ENCODE measurements around the gene DST. TPM values are rescaled to one million over a fixed set of nuclear protein-coding genes. Genes with fewer than 3 reads are reported as not detected.
"Not testable (repeated sequence)": the region's sequence is repeated elsewhere in the genome, so short reads cannot be mapped to it uniquely, and the experiment has no call there.

DST gene
- total and polyA plus RNA-seq, 2 donors = 56.2 to 311 TPM

DNA sequence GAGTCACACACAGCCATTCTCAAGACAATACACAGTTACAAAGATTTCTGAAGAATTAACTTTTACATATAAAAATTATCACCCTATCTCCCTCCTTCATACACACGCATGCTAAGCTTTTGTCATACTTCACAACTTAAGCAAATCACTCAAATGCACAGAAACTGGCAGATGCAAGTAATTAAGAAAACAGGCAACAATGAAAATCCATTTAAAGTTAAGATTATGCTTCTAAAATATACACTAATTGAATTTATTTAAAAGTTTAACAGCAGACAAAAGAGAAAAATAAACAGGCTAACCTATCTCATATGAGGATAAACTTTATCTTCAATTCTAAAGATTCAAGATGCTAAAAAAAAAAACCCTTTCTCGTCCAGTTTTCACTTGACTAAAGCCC is 68.4 kb downstream of the DST start:
- Histone ChIP-seq H3K27ac (ENCODE audit: low read depth in 1 of 2, low read length in 1 of 2) (no peak overlapping the region), H3K4me1 (ENCODE audit: control insufficient read depth in 2 of 2, insufficient read depth in 2 of 2, low read length in 2 of 2) (no peaks in the 10 kb centered on the region), H3K36me3 (ENCODE audit: control insufficient read depth in 2 of 2, insufficient read depth in 2 of 2, low read length in 1 of 2) (no peaks in the 10 kb centered on the region), H3K4me3 (ENCODE audit: low read length in 2 of 2) (no peak overlapping the region), H3K27me3 (ENCODE audit: control insufficient read depth in 2 of 2, insufficient read depth in 1 of 2, low read length in 1 of 2) (no peaks in the 10 kb centered on the region), H3K9me3 (ENCODE audit: control insufficient read depth in 2 of 2, insufficient read depth in 1 of 2, low read length in 1 of 2) (no peaks in the 10 kb centered on the region)
- WGBS = 98% methylated on average over 2 of the region's 2 CpGs
- DNase-seq (ENCODE audit: low read depth in 6 of 9, low spot score in 9 of 9) = no peak

- H3K4me1 ChIP-seq (ENCODE audit: control insufficient read depth in 2 of 2, insufficient read depth in 2 of 2, low read length in 2 of 2) = no peaks in the 10 kb centered on the region
- no peaks in the 10 kb centered on the region for H3K36me3 ChIP-seq (ENCODE audit: control insufficient read depth in 2 of 2, insufficient read depth in 2 of 2, low read length in 1 of 2)
- H3K4me3 ChIP-seq (ENCODE audit: low read length in 2 of 2) = no peak overlapping the region
- no peak overlapping the region for H3K27ac ChIP-seq (ENCODE audit: low read depth in 1 of 2, low read length in 1 of 2)
- H3K9me3 ChIP-seq (ENCODE audit: control insufficient read depth in 2 of 2, insufficient read depth in 1 of 2, low read length in 1 of 2) = no peaks in the 10 kb centered on the region
- H3K27me3 ChIP-seq (ENCODE audit: control insufficient read depth in 2 of 2, insufficient read depth in 1 of 2, low read length in 1 of 2) = no peaks in the 10 kb centered on the region
- WGBS = 95% methylated on average over 2 of the region's 2 CpGs
- no peak for DNase-seq (ENCODE audit: low read depth in 6 of 9, low spot score in 9 of 9)
Measured at GRCh38 chr6:56573624-56574023, 69.1 kb downstream of the DST start.

- H3K27ac ChIP-seq (ENCODE audit: low read depth in 1 of 2, low read length in 1 of 2) = no peak overlapping the region
- no peaks in the 10 kb centered on the region for H3K36me3 ChIP-seq (ENCODE audit: control insufficient read depth in 2 of 2, insufficient read depth in 2 of 2, low read length in 1 of 2)
- no peaks in the 10 kb centered on the region for H3K27me3 ChIP-seq (ENCODE audit: control insufficient read depth in 2 of 2, insufficient read depth in 1 of 2, low read length in 1 of 2)
- no peak for DNase-seq (ENCODE audit: low read depth in 6 of 9, low spot score in 9 of 9)
- no peaks in the 10 kb centered on the region for H3K9me3 ChIP-seq (ENCODE audit: control insufficient read depth in 2 of 2, insufficient read depth in 1 of 2, low read length in 1 of 2)
- no peaks in the 10 kb centered on the region for H3K4me1 ChIP-seq (ENCODE audit: control insufficient read depth in 2 of 2, insufficient read depth in 2 of 2, low read length in 2 of 2)
- WGBS = 88% methylated on average over 3 of the region's 3 CpGs
- no peak overlapping the region for H3K4me3 ChIP-seq (ENCODE audit: low read length in 2 of 2)
Measured at GRCh38 chr6:56572788-56573471, 69.8 kb downstream of the DST start.

GRCh38 chr6:56571605-56572004 is 71.1 kb downstream of the DST start:
- no peak overlapping the region for H3K27ac ChIP-seq (ENCODE audit: low read depth in 1 of 2, low read length in 1 of 2)
- WGBS = 97% methylated on average over 4 of the region's 4 CpGs
- no peaks in the 10 kb centered on the region for H3K4me1 ChIP-seq (ENCODE audit: control insufficient read depth in 2 of 2, insufficient read depth in 2 of 2, low read length in 2 of 2)
- H3K27me3 ChIP-seq (ENCODE audit: control insufficient read depth in 2 of 2, insufficient read depth in 1 of 2, low read length in 1 of 2) = no peaks in the 10 kb centered on the region
- no peak for DNase-seq (ENCODE audit: low read depth in 6 of 9, low spot score in 9 of 9)
- no peaks in the 10 kb centered on the region for H3K36me3 ChIP-seq (ENCODE audit: control insufficient read depth in 2 of 2, insufficient read depth in 2 of 2, low read length in 1 of 2)
- no peak overlapping the region for H3K4me3 ChIP-seq (ENCODE audit: low read length in 2 of 2)
- H3K9me3 ChIP-seq (ENCODE audit: control insufficient read depth in 2 of 2, insufficient read depth in 1 of 2, low read length in 1 of 2) = no peaks in the 10 kb centered on the region

DNA sequence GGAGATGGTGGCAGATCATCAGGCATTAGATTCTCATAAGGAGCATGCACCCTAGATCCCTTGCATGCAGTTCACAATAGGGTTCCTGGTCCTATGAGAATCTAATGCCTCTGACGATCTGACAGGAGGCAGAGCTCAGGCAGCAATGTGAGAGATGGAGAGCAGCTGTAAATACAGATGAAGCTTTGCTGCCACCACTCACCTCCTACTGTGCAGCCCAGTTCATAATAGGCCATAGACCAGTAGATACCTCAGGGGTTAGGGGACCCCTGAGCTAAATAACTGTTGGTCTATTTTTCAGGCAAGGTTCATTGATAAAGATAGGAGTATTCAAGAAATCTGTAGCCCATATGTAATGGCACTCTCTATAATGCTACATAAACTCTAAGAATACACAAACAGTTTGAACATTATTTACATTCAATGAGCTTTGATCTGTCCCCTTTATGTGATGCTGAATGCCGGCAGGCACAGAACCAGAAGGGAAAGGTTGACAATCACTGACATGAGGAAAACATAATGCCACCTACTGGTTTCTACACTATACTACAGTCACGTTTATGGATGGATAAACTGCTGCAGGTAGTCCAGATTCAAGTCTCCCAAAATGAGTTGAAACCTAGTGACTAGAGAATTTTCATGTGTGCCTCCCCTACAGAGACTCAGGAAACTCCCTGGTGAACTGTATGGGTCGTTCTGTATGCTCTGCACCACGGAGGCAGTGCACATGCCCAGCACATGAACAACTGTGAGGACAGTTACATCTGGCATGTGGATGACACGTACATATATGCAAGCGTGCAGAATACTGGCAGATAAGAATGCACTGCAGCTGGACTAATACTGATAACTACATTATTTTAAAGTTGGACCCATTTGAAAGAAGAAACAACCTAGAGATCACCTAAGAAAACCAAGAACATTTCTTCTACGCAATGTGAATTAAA is 72.0 kb downstream of the DST start:
- H3K36me3 ChIP-seq (ENCODE audit: control insufficient read depth in 2 of 2, insufficient read depth in 2 of 2, low read length in 1 of 2) = no peaks in the 10 kb centered on the region
- peak in 3 of 9 donors; percentile 7 to 47 (median 27) for DNase-seq (ENCODE audit: low read depth in 6 of 9, low spot score in 9 of 9)
- H3K27me3 ChIP-seq (ENCODE audit: control insufficient read depth in 2 of 2, insufficient read depth in 1 of 2, low read length in 1 of 2) = no peaks in the 10 kb centered on the region
- no peaks in the 10 kb centered on the region for H3K4me1 ChIP-seq (ENCODE audit: control insufficient read depth in 2 of 2, insufficient read depth in 2 of 2, low read length in 2 of 2)
- no peaks in the 10 kb centered on the region for H3K9me3 ChIP-seq (ENCODE audit: control insufficient read depth in 2 of 2, insufficient read depth in 1 of 2, low read length in 1 of 2)
- H3K4me3 ChIP-seq (ENCODE audit: low read length in 2 of 2) = no peak overlapping the region
- H3K27ac ChIP-seq (ENCODE audit: low read depth in 1 of 2, low read length in 1 of 2) = no peak overlapping the region
- 65% methylated on average over 8 of the region's 8 CpGs for WGBS

DNA sequence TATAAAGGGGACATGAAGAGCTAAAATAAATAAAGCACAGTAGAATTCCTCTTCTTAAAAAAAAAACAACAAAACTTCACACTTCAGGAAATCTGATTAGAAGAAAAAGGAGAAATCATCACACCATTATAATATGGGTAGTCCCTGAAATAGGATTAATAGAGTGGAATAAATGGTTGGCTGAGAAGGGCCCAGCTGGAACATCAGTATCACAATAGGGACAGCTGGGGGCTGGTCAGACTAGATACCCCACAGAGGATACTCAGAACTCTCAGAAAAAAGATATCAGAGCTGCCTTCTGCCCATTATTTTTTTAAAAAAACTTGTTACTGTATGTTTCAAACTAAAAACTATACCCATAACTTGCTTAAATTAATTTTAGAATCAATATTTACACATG is 75.2 kb downstream of the DST start:
- DNase-seq (ENCODE audit: low read depth in 6 of 9, low spot score in 9 of 9) = no peak
- Histone ChIP-seq H3K27me3 (ENCODE audit: control insufficient read depth in 2 of 2, insufficient read depth in 1 of 2, low read length in 1 of 2) (no peaks in the 10 kb centered on the region), H3K9me3 (ENCODE audit: control insufficient read depth in 2 of 2, insufficient read depth in 1 of 2, low read length in 1 of 2) (no peaks in the 10 kb centered on the region), H3K4me1 (ENCODE audit: control insufficient read depth in 2 of 2, insufficient read depth in 2 of 2, low read length in 2 of 2) (no peaks in the 10 kb centered on the region), H3K4me3 (ENCODE audit: low read length in 2 of 2) (no peak overlapping the region), H3K36me3 (ENCODE audit: control insufficient read depth in 2 of 2, insufficient read depth in 2 of 2, low read length in 1 of 2) (no peaks in the 10 kb centered on the region), H3K27ac (ENCODE audit: low read depth in 1 of 2, low read length in 1 of 2) (no peak overlapping the region)

GRCh38 chr6:56562730-56563129 is 80.0 kb downstream of the DST start:
- H3K4me1 ChIP-seq (ENCODE audit: control insufficient read depth in 2 of 2, insufficient read depth in 2 of 2, low read length in 2 of 2); H3K9me3 ChIP-seq (ENCODE audit: control insufficient read depth in 2 of 2, insufficient read depth in 1 of 2, low read length in 1 of 2); H3K36me3 ChIP-seq (ENCODE audit: control insufficient read depth in 2 of 2, insufficient read depth in 2 of 2, low read length in 1 of 2); H3K27ac ChIP-seq (ENCODE audit: low read depth in 1 of 2, low read length in 1 of 2); H3K27me3 ChIP-seq (ENCODE audit: control insufficient read depth in 2 of 2, insufficient read depth in 1 of 2, low read length in 1 of 2); DNase-seq (ENCODE audit: low read depth in 6 of 9, low spot score in 9 of 9); H3K4me3 ChIP-seq (ENCODE audit: low read length in 2 of 2): not testable (repeated sequence)
- WGBS = 99% methylated on average over 4 of the region's 4 CpGs

DNA sequence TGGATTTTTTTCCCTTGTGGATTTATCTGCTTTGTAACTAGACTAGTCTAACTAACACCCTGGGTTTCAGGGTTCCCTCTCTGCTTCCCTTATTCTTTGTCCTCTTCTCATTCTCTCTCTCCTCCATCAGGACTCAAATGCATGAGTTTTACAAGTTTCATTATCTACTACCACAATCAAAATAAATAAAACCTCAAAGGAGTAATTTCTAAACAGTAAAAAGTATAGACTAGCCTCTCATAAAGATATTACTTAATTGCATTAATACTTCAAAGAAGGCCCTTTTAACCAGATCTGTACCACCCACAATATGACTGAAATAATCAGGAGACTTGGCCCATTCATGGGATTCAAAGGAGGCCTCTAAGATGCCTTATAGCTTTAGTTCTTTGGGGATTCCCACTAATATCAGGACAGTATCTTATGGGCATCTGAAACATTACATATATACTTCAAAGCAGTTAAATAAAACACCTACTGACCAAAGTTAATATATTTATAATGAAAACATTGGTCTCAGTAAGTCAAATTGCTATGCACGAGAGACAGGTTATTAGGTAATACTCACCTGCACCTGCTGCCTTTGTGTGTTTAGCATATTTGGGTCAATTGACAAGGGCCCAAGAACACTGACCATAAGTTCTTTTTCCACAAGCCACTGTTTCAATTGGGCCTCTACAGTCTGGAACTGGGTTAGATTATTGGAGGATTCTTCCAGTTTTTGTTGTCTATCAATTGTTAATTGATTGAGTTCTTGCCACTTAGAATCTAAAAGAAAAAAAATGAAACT is 85.7 kb downstream of the DST start:
- DNase-seq (ENCODE audit: low read depth in 6 of 9, low spot score in 9 of 9) = no peak
- no peaks in the 10 kb centered on the region for H3K36me3 ChIP-seq (ENCODE audit: control insufficient read depth in 2 of 2, insufficient read depth in 2 of 2, low read length in 1 of 2)
- no peaks in the 10 kb centered on the region for H3K27me3 ChIP-seq (ENCODE audit: control insufficient read depth in 2 of 2, insufficient read depth in 1 of 2, low read length in 1 of 2)
- no peak overlapping the region for H3K4me3 ChIP-seq (ENCODE audit: low read length in 2 of 2)
- H3K4me1 ChIP-seq (ENCODE audit: control insufficient read depth in 2 of 2, insufficient read depth in 2 of 2, low read length in 2 of 2) = no peaks in the 10 kb centered on the region
- H3K9me3 ChIP-seq (ENCODE audit: control insufficient read depth in 2 of 2, insufficient read depth in 1 of 2, low read length in 1 of 2) = no peaks in the 10 kb centered on the region
- H3K27ac ChIP-seq (ENCODE audit: low read depth in 1 of 2, low read length in 1 of 2) = no peak overlapping the region
- WGBS = 99% methylated on average over 1 of the region's 1 CpG

- Histone ChIP-seq H3K27ac (ENCODE audit: low read depth in 1 of 2, low read length in 1 of 2) (no peak overlapping the region), H3K4me1 (ENCODE audit: control insufficient read depth in 2 of 2, insufficient read depth in 2 of 2, low read length in 2 of 2) (no peaks in the 10 kb centered on the region), H3K27me3 (ENCODE audit: control insufficient read depth in 2 of 2, insufficient read depth in 1 of 2, low read length in 1 of 2) (no peaks in the 10 kb centered on the region), H3K9me3 (ENCODE audit: control insufficient read depth in 2 of 2, insufficient read depth in 1 of 2, low read length in 1 of 2) (no peaks in the 10 kb centered on the region), H3K36me3 (ENCODE audit: control insufficient read depth in 2 of 2, insufficient read depth in 2 of 2, low read length in 1 of 2) (no peaks in the 10 kb centered on the region), H3K4me3 (ENCODE audit: low read length in 2 of 2) (no peak overlapping the region)
- WGBS = 96% methylated on average over 5 of the region's 5 CpGs
- no peak for DNase-seq (ENCODE audit: low read depth in 6 of 9, low spot score in 9 of 9)
Measured at GRCh38 chr6:56555438-56555872, 87.2 kb downstream of the DST start.
